Gastroesophageal sphincter (tissue), 4 donors: ENCODE results near the gene XRRA1. TPM values are rescaled to one million over a fixed set of nuclear protein-coding genes. Genes with fewer than 3 reads are reported as not detected.

Experiments used
- ATAC-seq: fragments of 150-250 bp; one replicate; pipeline ENCODE4 v1.9.1; 2016; ENCODE audit warnings: mild to moderate bottlenecking, moderate library complexity
- H3K27ac ChIP-seq, 4 donors: fragments of 200-600 bp; sonication (generic) in 3 of 4; 1 replicate in 3 of 4; 2 replicates in 1 of 4; pipeline ENCODE4 v1.5.1; 2016 to 2019
- H3K27me3 ChIP-seq: fragments of 200-600 bp; sonication (generic); one replicate; pipeline ENCODE4 v1.5.1; 2019
- H3K36me3 ChIP-seq, 2 donors: fragments of 200-600 bp; sonication (generic); one replicate each; pipeline ENCODE4 v1.5.1; 2019; ENCODE audit warnings: control low read depth in 1 of 2
- H3K4me1 ChIP-seq, 3 donors: fragments of 200-600 bp; sonication (generic); 1 replicate in 2 of 3; 2 replicates in 1 of 3; pipeline ENCODE4 v1.5.1; 2016 to 2019; ENCODE audit warnings: control low read depth in 2 of 3
- H3K4me3 ChIP-seq, 2 donors: fragments of 200-600 bp; sonication (generic); one replicate each; pipeline ENCODE4 v1.5.1; 2019; ENCODE audit warnings: mild to moderate bottlenecking in 1 of 2, moderate library complexity in 1 of 2
- H3K9me3 ChIP-seq, 3 donors: fragments of 200-600 bp; sonication (generic); one replicate each; pipeline ENCODE4 v1.5.1; 2017 to 2019; ENCODE audit warnings: control low read depth in 2 of 3
- CTCF ChIP-seq, 4 experiments: fragments of 200-600 bp in 2 of 4; fragments of 450-650 bp in 2 of 4; sonication (generic) in 1 of 4; IDR thresholded peaks; one replicate each; pipeline ENCODE4 v1.5.1; 2017 to 2019; ENCODE audit warnings: antibody characterized with exemption in 4 of 4, mild to moderate bottlenecking in 2 of 4, moderate library complexity in 2 of 4
- EP300 ChIP-seq: sonication (generic); formaldehyde crosslinking; IDR thresholded peaks from one replicate; pipeline ENCODE4 v1.6.1; 2017; ENCODE audit warnings: antibody characterized with exemption, mild to moderate bottlenecking
- POLR2A ChIP-seq, 2 donors: fragments of 450-650 bp; IDR thresholded peaks; one replicate each; pipeline ENCODE4 v1.6.1; 2017; ENCODE audit warnings: antibody characterized with exemption in 2 of 2, mild to moderate bottlenecking in 2 of 2, moderate library complexity in 1 of 2
- POLR2AphosphoS5 ChIP-seq: sonication (generic); formaldehyde crosslinking; IDR thresholded peaks from one replicate; pipeline ENCODE4 v1.6.1; 2017; ENCODE audit warnings: antibody characterized with exemption
- WGBS, 2 donors: methylation state at CpG; one replicate each; pipeline ENCODE4 v1.1.5; 2018; ENCODE audit warnings: low coverage in 1 of 2; 5-methylcytosine and 5-hydroxymethylcytosine counted together
- total RNA-seq, 4 donors: library from RNA; depleted of rRNA; stranded (reverse); fragments of >200 nt; gene quantifications; one replicate each; pipeline ENCODE4 v1.1.0, GENCODE V29; 2016

XRRA1 gene
- total RNA-seq, 4 donors from 2014 or later: 9.6 to 33.0 (median 12.6) TPM

GRCh38 chr11:74860743-74861142 is 88.1 kb downstream of the XRRA1 start:
- Histone ChIP-seq H3K27me3 (no peaks in the 10 kb centered on the region), H3K9me3 (peaks cover 0 to 38% (median 1%) of the 10 kb centered on the region in 3 donors), H3K4me3 (no peak overlapping the region), H3K27ac (no peak overlapping the region), H3K4me1 (no peaks in the 10 kb centered on the region), H3K36me3 (peaks cover 0 to 91% of the 10 kb centered on the region in 2 donors)
- ATAC-seq: no peak
- TF ChIP-seq EP300 (no peak), CTCF (IDR thresholded peaks at IDR 0.05) (no peak), POLR2AphosphoS5 (no peak), POLR2A (IDR thresholded peaks at IDR 0.05) (no peak)

GRCh38 chr11:74853223-74853622 is 95.7 kb downstream of the XRRA1 start:
- Histone ChIP-seq H3K27me3 (no peaks in the 10 kb centered on the region), H3K9me3 (no peaks in the 10 kb centered on the region), H3K36me3 (peaks cover 0 to 82% of the 10 kb centered on the region in 2 donors), H3K4me3 (no peak overlapping the region), H3K27ac (no peak overlapping the region), H3K4me1 (no peaks in the 10 kb centered on the region)
- ATAC-seq: no peak
- WGBS, 2 donors: 92 to 94% methylated on average over 4 of the region's 4 CpGs
- TF ChIP-seq POLR2AphosphoS5 (no peak), POLR2A (IDR thresholded peaks at IDR 0.05) (no peak), EP300 (no peak), CTCF (IDR thresholded peaks at IDR 0.05) (no peak)

GRCh38 chr11:74849525-74850391 is 99.1 kb downstream of the XRRA1 start:
- H3K4me1 ChIP-seq: no peaks in the 10 kb centered on the region
- 50 to 52% methylated on average over 3 of the region's 7 CpGs for WGBS, 2 donors
- no peaks in the 10 kb centered on the region for H3K27me3 ChIP-seq
- TF ChIP-seq EP300: no peak
- TF ChIP-seq POLR2AphosphoS5: no peak
- no peak for TF ChIP-seq POLR2A (IDR thresholded peaks at IDR 0.05)
- TF ChIP-seq CTCF (IDR thresholded peaks at IDR 0.05): no peak
- H3K4me3 ChIP-seq: no peak overlapping the region
- no peak overlapping the region for H3K27ac ChIP-seq
- ATAC-seq: no peak
- H3K9me3 ChIP-seq: no peaks in the 10 kb centered on the region
- H3K36me3 ChIP-seq: peaks cover 0 to 84% of the 10 kb centered on the region in 2 donors

- H3K4me3 ChIP-seq: no peak overlapping the region
- ATAC-seq: no peak
- TF ChIP-seq CTCF (IDR thresholded peaks at IDR 0.05): no peak
- no peak for TF ChIP-seq POLR2AphosphoS5
- no peak for TF ChIP-seq POLR2A (IDR thresholded peaks at IDR 0.05)
- no peak for TF ChIP-seq EP300
- 100% methylated on average over 2 to 3 of the region's 6 CpGs for WGBS, 2 donors
- H3K36me3 ChIP-seq: peaks cover 0 to 94% of the 10 kb centered on the region in 2 donors
- no peaks in the 10 kb centered on the region for H3K27me3 ChIP-seq
- H3K4me1 ChIP-seq: no peaks in the 10 kb centered on the region
- no peaks in the 10 kb centered on the region for H3K9me3 ChIP-seq
- no peak overlapping the region for H3K27ac ChIP-seq
Observed at GRCh38 chr11:74847895-74848294, 101.0 kb downstream of the XRRA1 start.

GRCh38 chr11:74847395-74847794 is 101.5 kb downstream of the XRRA1 start:
- Histone ChIP-seq H3K4me1 (no peaks in the 10 kb centered on the region), H3K27ac (no peak overlapping the region), H3K27me3 (no peaks in the 10 kb centered on the region), H3K36me3 (peaks cover 0 to 94% of the 10 kb centered on the region in 2 donors), H3K4me3 (no peak overlapping the region), H3K9me3 (no peaks in the 10 kb centered on the region)
- 86% methylated on average over 1 of the region's 1 CpG; no CpG with 5 or more reads in 1 of the 2 donors for WGBS, 2 donors
- no peak for ATAC-seq
- TF ChIP-seq POLR2AphosphoS5: no peak
- TF ChIP-seq CTCF (IDR thresholded peaks at IDR 0.05): no peak
- no peak for TF ChIP-seq EP300
- no peak for TF ChIP-seq POLR2A (IDR thresholded peaks at IDR 0.05)
